SU-DHL-6 (cell line): ENCODE measurements around the gene FOLR3.

ENCODE experiments used
- EZH2phosphoT487 ChIP-seq: fragments of 200-600 bp; sonication (generic), shearing (Covaris generic); conservative IDR thresholded peaks from 2 replicates; pipeline ENCODE4 v1.6.1; 2018; ENCODE audit warnings: mild to moderate bottlenecking, antibody characterized with exemption, low read length, moderate library complexity, mixed read lengths
- TF ChIP-seq, protein P1 (sequence below): fragments of 200-600 bp; sonication (generic); IDR thresholded peaks from one replicate; pipeline ENCODE4 v1.5.1; 2017; ENCODE audit warnings: antibody characterized with exemption, mild to moderate bottlenecking, low read length, moderate library complexity; ENCODE audit not compliant: insufficient read depth, poor library complexity, severe bottlenecking

DNA sequence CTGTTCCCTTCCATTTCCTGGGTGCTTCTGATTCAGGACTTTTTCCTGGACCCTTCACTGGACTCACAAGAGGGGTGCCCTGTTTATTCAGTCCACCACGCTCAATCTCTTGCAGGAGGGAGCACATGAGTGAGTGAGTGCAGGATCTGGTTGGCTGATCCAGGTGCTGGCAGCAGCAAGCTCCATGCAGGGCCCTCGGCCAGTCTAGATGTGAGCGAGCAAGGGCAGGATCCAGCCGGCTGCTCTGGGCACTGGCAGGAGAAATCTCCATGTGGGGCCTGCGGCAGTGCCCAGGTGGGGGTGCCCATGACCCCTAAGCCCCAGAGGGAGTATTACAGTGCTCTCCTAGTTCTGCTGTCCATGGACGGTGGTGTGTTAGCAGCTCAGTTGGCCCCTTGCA is 11.5 kb upstream of the FOLR3 start:
- TF ChIP-seq, protein P1, sequence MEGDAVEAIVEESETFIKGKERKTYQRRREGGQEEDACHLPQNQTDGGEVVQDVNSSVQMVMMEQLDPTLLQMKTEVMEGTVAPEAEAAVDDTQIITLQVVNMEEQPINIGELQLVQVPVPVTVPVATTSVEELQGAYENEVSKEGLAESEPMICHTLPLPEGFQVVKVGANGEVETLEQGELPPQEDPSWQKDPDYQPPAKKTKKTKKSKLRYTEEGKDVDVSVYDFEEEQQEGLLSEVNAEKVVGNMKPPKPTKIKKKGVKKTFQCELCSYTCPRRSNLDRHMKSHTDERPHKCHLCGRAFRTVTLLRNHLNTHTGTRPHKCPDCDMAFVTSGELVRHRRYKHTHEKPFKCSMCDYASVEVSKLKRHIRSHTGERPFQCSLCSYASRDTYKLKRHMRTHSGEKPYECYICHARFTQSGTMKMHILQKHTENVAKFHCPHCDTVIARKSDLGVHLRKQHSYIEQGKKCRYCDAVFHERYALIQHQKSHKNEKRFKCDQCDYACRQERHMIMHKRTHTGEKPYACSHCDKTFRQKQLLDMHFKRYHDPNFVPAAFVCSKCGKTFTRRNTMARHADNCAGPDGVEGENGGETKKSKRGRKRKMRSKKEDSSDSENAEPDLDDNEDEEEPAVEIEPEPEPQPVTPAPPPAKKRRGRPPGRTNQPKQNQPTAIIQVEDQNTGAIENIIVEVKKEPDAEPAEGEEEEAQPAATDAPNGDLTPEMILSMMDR, result no peak
- no peak for TF ChIP-seq EZH2phosphoT487
